ENCODE results near the gene PPP2R5A.

DNA sequence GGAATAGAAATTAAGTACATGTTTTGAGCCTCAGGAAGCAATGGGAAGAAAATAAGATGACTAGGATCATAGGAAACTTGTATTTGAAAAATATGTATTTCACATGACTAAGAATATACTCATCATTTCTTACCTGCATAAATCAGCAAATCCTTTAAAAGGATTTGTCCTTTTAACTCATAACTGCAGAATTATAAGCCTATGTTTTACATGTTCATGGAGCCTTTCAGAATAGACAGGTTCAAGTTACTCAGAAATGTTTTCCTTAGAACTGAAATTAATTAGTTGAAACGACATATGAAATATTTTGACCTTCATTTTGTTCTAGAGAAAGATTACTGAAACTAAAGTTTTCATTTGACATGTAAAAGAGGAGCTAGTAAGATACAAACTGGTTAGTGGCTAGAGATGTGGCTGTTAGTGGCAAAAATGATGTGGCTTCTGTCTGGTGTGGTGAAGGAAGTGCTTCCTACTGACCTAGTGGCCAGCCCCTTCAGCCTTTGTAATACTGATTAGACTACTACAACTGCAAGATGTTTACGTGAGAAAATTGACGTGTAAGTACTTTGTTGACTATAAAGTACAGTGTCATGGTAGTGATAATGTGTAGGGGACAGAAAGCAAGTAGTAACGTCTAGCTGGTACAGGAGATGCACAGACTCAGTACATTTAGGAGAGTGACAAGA, 74.7 kb downstream of the PPP2R5A start:
- TF ChIP-seq, protein P1, sequence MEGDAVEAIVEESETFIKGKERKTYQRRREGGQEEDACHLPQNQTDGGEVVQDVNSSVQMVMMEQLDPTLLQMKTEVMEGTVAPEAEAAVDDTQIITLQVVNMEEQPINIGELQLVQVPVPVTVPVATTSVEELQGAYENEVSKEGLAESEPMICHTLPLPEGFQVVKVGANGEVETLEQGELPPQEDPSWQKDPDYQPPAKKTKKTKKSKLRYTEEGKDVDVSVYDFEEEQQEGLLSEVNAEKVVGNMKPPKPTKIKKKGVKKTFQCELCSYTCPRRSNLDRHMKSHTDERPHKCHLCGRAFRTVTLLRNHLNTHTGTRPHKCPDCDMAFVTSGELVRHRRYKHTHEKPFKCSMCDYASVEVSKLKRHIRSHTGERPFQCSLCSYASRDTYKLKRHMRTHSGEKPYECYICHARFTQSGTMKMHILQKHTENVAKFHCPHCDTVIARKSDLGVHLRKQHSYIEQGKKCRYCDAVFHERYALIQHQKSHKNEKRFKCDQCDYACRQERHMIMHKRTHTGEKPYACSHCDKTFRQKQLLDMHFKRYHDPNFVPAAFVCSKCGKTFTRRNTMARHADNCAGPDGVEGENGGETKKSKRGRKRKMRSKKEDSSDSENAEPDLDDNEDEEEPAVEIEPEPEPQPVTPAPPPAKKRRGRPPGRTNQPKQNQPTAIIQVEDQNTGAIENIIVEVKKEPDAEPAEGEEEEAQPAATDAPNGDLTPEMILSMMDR (IDR thresholded peaks at IDR 0.05; ENCODE audit: insufficient read depth, low read length, poor library complexity, severe bottlenecking): no peak
- TF ChIP-seq EZH2phosphoT487 (conservative IDR thresholded peaks at IDR 0.05; ENCODE audit: low read length): no peak

Data from SU-DHL-6 (cell line).